Measurements from ENCODE around the gene ATF7IP2. TPM values are rescaled to one million over a fixed set of nuclear protein-coding genes. Genes with fewer than 3 reads are reported as not detected.

The ATF7IP2 gene
- total RNA-seq, 1 experiment from 2014 or later: 22.8 TPM

DNA sequence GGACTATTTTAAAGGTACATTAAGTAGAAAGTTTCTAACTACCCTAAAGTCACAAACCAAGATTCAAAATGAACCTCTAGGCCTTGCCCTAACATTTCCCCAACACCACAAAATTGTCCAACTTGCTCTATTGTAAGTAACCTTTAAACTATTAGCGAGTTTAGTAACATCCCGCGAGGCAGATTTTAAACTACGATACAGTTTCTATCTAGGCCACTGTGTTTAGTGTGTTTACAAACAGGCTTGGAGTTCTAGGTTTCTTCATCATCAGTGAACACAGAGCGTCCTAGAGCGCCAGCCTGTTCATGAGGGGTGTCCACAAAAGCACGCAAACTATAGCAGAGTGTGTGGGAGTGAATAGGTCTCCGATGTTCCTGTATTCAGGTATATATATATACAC lies 142.8 kb downstream of the ATF7IP2 start:
- ATAC-seq (no peak), DNase-seq (ENCODE audit: low spot score) (no peak)
- Mint-ChIP-seq H3K27me3 (ENCODE audit: low read depth) (no peaks in the 10 kb centered on the region; the same call in 1 of the 2 replicates), H3K27ac (no peak overlapping the region), H3K36me3 (no peaks in the 10 kb centered on the region), H3K9me3 (no peaks in the 10 kb centered on the region), H3K4me1 (no peaks in the 10 kb centered on the region), H3K4me3 (no peak overlapping the region)
- ChIA-PET CTCF (no interaction called here), POLR2A (no interaction called here)
- no peak for TF ChIP-seq ZNF219 (CRISPR knock-in tag; IDR thresholded peaks at IDR 0.05; ENCODE audit: borderline replicate concordance)
- TF ChIP-seq, protein P1, sequence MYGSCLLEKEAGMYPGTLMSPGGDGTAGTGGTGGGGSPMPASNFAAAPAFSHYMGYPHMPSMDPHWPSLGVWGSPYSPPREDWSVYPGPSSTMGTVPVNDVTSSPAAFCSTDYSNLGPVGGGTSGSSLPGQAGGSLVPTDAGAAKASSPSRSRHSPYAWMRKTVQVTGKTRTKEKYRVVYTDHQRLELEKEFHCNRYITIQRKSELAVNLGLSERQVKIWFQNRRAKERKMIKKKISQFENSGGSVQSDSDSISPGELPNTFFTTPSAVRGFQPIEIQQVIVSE (CRISPR knock-in tag; IDR thresholded peaks at IDR 0.05; ENCODE audit: borderline replicate concordance): no peak
- TF ChIP-seq SMAD4 (CRISPR knock-in tag; IDR thresholded peaks at IDR 0.05): no peak
- no peak for TF ChIP-seq SP1 (CRISPR knock-in tag; conservative IDR thresholded peaks at IDR 0.05)
- TF ChIP-seq EMX1 (CRISPR knock-in tag; IDR thresholded peaks at IDR 0.05): no peak
- TF ChIP-seq, protein P2, sequence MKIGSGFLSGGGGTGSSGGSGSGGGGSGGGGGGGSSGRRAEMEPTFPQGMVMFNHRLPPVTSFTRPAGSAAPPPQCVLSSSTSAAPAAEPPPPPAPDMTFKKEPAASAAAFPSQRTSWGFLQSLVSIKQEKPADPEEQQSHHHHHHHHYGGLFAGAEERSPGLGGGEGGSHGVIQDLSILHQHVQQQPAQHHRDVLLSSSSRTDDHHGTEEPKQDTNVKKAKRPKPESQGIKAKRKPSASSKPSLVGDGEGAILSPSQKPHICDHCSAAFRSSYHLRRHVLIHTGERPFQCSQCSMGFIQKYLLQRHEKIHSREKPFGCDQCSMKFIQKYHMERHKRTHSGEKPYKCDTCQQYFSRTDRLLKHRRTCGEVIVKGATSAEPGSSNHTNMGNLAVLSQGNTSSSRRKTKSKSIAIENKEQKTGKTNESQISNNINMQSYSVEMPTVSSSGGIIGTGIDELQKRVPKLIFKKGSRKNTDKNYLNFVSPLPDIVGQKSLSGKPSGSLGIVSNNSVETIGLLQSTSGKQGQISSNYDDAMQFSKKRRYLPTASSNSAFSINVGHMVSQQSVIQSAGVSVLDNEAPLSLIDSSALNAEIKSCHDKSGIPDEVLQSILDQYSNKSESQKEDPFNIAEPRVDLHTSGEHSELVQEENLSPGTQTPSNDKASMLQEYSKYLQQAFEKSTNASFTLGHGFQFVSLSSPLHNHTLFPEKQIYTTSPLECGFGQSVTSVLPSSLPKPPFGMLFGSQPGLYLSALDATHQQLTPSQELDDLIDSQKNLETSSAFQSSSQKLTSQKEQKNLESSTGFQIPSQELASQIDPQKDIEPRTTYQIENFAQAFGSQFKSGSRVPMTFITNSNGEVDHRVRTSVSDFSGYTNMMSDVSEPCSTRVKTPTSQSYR (CRISPR knock-in tag; IDR thresholded peaks at IDR 0.05): no peak
- TF ChIP-seq, protein P3, sequence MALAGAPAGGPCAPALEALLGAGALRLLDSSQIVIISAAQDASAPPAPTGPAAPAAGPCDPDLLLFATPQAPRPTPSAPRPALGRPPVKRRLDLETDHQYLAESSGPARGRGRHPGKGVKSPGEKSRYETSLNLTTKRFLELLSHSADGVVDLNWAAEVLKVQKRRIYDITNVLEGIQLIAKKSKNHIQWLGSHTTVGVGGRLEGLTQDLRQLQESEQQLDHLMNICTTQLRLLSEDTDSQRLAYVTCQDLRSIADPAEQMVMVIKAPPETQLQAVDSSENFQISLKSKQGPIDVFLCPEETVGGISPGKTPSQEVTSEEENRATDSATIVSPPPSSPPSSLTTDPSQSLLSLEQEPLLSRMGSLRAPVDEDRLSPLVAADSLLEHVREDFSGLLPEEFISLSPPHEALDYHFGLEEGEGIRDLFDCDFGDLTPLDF (CRISPR knock-in tag; IDR thresholded peaks at IDR 0.05): no peak
- TF ChIP-seq, protein P4, sequence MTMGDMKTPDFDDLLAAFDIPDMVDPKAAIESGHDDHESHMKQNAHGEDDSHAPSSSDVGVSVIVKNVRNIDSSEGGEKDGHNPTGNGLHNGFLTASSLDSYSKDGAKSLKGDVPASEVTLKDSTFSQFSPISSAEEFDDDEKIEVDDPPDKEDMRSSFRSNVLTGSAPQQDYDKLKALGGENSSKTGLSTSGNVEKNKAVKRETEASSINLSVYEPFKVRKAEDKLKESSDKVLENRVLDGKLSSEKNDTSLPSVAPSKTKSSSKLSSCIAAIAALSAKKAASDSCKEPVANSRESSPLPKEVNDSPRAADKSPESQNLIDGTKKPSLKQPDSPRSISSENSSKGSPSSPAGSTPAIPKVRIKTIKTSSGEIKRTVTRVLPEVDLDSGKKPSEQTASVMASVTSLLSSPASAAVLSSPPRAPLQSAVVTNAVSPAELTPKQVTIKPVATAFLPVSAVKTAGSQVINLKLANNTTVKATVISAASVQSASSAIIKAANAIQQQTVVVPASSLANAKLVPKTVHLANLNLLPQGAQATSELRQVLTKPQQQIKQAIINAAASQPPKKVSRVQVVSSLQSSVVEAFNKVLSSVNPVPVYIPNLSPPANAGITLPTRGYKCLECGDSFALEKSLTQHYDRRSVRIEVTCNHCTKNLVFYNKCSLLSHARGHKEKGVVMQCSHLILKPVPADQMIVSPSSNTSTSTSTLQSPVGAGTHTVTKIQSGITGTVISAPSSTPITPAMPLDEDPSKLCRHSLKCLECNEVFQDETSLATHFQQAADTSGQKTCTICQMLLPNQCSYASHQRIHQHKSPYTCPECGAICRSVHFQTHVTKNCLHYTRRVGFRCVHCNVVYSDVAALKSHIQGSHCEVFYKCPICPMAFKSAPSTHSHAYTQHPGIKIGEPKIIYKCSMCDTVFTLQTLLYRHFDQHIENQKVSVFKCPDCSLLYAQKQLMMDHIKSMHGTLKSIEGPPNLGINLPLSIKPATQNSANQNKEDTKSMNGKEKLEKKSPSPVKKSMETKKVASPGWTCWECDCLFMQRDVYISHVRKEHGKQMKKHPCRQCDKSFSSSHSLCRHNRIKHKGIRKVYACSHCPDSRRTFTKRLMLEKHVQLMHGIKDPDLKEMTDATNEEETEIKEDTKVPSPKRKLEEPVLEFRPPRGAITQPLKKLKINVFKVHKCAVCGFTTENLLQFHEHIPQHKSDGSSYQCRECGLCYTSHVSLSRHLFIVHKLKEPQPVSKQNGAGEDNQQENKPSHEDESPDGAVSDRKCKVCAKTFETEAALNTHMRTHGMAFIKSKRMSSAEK (CRISPR knock-in tag; IDR thresholded peaks at IDR 0.05; ENCODE audit: borderline replicate concordance): no peak
- no peak for TF ChIP-seq GRHL2 (CRISPR knock-in tag; IDR thresholded peaks at IDR 0.05; ENCODE audit: insufficient replicate concordance, severe bottlenecking)
- TF ChIP-seq, protein P5, sequence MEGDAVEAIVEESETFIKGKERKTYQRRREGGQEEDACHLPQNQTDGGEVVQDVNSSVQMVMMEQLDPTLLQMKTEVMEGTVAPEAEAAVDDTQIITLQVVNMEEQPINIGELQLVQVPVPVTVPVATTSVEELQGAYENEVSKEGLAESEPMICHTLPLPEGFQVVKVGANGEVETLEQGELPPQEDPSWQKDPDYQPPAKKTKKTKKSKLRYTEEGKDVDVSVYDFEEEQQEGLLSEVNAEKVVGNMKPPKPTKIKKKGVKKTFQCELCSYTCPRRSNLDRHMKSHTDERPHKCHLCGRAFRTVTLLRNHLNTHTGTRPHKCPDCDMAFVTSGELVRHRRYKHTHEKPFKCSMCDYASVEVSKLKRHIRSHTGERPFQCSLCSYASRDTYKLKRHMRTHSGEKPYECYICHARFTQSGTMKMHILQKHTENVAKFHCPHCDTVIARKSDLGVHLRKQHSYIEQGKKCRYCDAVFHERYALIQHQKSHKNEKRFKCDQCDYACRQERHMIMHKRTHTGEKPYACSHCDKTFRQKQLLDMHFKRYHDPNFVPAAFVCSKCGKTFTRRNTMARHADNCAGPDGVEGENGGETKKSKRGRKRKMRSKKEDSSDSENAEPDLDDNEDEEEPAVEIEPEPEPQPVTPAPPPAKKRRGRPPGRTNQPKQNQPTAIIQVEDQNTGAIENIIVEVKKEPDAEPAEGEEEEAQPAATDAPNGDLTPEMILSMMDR (IDR thresholded peaks at IDR 0.05): no peak
- TF ChIP-seq, protein P6, sequence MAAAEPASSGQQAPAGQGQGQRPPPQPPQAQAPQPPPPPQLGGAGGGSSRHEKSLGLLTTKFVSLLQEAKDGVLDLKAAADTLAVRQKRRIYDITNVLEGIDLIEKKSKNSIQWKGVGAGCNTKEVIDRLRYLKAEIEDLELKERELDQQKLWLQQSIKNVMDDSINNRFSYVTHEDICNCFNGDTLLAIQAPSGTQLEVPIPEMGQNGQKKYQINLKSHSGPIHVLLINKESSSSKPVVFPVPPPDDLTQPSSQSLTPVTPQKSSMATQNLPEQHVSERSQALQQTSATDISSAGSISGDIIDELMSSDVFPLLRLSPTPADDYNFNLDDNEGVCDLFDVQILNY (CRISPR knock-in tag; IDR thresholded peaks at IDR 0.05): no peak
- no peak for TF ChIP-seq ZNF138 (CRISPR knock-in tag; conservative IDR thresholded peaks at IDR 0.05)
- no peak for TF ChIP-seq CBFB (CRISPR knock-in tag; IDR thresholded peaks at IDR 0.05; ENCODE audit: low read depth)
- no peak for TF ChIP-seq GABPB1 (CRISPR knock-in tag; IDR thresholded peaks at IDR 0.05)
- TF ChIP-seq SOX15 (CRISPR knock-in tag; IDR thresholded peaks at IDR 0.05): no peak
- no peak for TF ChIP-seq NFYB (CRISPR knock-in tag; conservative IDR thresholded peaks at IDR 0.05; ENCODE audit: low read depth)
- no peak for TF ChIP-seq MYBL2 (CRISPR knock-in tag; IDR thresholded peaks at IDR 0.05)
- TF ChIP-seq, protein P7, sequence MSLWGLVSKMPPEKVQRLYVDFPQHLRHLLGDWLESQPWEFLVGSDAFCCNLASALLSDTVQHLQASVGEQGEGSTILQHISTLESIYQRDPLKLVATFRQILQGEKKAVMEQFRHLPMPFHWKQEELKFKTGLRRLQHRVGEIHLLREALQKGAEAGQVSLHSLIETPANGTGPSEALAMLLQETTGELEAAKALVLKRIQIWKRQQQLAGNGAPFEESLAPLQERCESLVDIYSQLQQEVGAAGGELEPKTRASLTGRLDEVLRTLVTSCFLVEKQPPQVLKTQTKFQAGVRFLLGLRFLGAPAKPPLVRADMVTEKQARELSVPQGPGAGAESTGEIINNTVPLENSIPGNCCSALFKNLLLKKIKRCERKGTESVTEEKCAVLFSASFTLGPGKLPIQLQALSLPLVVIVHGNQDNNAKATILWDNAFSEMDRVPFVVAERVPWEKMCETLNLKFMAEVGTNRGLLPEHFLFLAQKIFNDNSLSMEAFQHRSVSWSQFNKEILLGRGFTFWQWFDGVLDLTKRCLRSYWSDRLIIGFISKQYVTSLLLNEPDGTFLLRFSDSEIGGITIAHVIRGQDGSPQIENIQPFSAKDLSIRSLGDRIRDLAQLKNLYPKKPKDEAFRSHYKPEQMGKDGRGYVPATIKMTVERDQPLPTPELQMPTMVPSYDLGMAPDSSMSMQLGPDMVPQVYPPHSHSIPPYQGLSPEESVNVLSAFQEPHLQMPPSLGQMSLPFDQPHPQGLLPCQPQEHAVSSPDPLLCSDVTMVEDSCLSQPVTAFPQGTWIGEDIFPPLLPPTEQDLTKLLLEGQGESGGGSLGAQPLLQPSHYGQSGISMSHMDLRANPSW (CRISPR knock-in tag; conservative IDR thresholded peaks at IDR 0.05; ENCODE audit: low read depth): no peak
